CD4-positive, alpha-beta T cell treated with Interleukin-15 for 1 hour (primary cell): Measurements from ENCODE around the gene ITGB3BP.

Source experiments
- DNase-seq: peaks from one replicate; pipeline ENCODE4 v3.0.0-alpha.2; 2020

ITGB3BP gene

DNA sequence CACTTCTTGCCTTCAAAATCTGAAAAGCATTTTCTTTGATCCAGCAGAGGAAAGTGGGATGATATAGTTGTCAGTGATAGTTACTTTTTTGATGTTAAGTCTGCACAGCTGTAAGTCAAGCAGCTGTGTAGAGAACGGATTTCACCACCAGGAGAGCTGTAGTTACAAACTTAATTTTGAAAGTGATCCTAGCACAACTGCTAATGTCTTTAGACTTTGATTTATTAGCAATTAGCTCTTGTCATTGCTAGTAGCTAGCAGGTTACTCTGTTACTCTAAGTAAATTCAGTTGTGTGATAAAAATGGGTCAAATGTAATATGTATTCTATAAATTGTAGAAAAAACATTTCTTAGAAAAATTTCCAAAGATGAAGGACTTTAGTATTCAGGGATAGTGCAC is 109.6 kb downstream of the ITGB3BP start:
- DNase-seq, result no peak

DNA sequence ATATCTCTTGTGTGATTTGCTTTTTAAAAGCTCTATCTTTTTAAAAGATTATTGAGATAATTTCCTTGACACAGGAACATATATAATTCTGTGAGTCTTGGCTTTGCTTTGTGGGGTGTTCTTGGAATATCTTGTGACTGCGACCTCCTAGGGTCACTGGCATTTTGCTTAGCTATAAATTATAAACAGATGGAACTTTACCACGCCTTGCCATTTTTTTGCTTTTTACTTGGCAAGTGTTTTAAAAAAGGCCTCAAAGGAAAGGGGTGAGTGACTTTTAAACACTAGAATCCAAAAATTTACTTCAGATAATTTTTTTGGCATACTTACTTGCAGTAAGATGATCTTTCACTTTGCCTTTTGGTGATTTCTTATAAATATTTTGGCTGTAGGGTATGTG is 112.0 kb downstream of the ITGB3BP start:
- DNase-seq, result no peak

DNA sequence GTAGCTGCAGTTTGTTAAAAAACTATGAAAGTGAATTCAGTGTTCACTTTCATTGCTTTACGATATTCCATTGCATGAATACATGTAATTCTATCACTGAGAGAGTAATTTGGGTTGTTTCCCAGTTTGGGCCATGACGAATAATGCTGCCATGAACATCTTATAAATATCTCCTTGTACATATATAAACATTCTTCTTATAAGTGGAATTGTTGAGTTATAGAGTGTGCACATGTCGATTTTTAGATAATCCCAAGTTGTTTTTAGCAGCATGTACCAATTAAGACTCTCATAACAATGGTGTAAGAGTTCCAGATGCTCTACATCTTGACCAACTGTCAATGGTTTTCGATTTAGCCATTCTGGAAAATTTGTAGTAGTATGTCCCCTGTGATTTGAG is 114.7 kb downstream of the ITGB3BP start:
- DNase-seq, result no peak

DNA sequence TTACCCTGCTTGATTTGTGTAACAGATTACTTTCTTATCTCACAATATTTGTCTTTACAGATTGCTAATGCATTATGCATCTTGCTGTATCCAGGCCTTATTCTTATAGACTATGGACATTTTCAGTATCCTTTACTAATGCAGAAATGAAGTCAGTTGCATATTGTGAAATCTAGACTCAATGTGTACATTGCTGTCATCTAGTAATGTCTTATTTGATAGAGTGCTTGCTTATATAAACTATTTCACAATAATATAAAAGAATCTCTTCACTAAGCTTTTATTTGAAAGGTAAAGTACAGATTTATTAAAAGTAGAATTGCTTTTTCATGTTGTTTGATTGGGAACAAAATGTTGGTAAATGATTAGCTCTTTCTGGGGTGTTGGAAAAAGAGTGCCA is 116.0 kb downstream of the ITGB3BP start:
- no peak for DNase-seq

DNA sequence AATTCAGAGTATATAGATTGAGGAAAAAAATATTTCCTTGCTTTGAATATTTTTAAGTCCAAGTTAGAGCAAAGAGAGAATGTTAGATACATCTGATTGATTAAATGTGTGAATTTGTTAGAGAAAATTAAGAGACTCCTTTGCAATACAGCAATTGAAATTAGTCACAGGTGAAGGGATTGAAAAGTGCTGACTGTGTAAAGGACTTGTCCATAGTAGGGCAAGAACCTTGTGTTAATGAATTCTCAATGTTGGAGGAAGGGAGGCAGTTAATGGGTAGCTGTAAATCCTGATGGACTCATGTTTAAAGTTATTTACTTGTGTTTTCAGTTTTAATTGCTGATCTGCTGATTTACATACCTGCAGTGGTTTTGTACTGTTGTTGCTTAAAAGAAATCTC is 117.0 kb downstream of the ITGB3BP start:
- DNase-seq, result no peak

DNA sequence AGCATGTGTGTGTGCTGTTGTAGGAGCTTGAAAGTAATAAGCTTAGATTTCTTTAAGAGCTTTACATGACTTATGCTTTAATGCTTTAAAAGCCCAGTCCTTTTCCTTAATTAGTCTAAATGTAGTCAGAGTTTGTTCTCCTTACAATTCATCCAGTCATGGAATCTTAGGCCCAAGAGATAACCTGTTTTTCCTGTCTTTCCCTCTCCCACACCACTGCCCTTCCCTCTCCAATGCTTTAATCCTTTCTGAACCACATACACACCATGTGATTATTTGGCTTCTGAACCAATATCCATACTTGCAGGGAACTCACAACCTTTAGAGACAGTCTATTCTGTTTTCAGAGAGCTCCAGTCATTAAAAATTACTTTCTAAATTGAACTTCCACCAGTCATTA is 118.0 kb downstream of the ITGB3BP start:
- no peak for DNase-seq

DNA sequence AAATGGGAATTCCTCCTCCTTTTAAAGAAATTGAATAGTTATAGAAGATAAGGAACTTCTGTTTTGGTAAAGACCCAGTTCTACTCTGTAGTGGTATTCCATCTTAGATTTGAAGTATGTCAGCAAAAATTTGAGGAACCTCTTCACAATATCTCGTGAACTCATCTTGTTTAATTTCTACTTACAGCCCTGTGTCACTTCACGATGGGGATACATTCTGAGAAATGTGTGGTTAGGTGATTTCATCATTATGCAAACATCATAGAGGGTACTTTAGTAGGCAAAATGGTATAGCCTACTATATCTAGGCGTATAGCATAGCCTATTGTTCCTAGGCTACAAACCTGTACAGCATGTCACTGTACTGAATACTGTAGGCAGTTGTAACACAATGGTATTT is 119.6 kb downstream of the ITGB3BP start:
- no peak for DNase-seq

DNA sequence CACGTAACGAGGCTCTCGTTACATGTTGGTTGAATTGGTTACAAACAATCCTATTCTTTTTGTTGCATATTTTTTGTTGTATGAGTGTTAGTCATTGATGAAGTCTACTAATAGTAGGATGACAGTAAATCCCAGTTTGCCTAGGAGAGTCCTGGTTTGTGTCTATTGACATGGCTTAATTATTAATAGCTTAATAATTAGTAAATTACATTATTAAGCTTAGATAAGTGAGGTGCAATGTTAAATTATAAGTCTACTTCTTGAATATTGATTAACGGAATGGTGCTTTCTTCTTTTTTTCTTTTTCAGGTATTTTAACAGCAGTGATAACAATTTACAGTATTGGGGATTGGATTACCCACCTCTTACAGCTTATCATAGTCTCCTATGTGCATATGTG is 121.1 kb downstream of the ITGB3BP start:
- no peak for DNase-seq
